ENCODE measurements around the gene PPARD.

- TF ChIP-seq CTCF (IDR thresholded peaks at IDR 0.05) (no peak), POLR2A (IDR thresholded peaks at IDR 0.05) (no peak)
Measured at GRCh38 chr6:35367646-35368037, 25.3 kb downstream of the PPARD start.

All from uterus (tissue), 2 donors.